OCI-LY1 (cell line): ENCODE data around the gene NIM1K.

ENCODE experiments used
- CTCF ChIP-seq: fragments of 200-600 bp; sonication (generic), shearing (Covaris generic); IDR thresholded peaks from 2 replicates; pipeline ENCODE4 v1.5.1; 2017; ENCODE audit warnings: mild to moderate bottlenecking, antibody characterized with exemption, low read length, moderate library complexity, mixed read lengths
- EZH2 ChIP-seq: fragments of 200-600 bp; sonication (generic), shearing (Covaris generic); IDR thresholded peaks from 2 replicates; pipeline ENCODE4 v1.8.0; 2017; ENCODE audit warnings: borderline replicate concordance, mixed run types, mild to moderate bottlenecking, antibody characterized with exemption, low read length, moderate library complexity, mixed read lengths

- TF ChIP-seq CTCF (no peak), EZH2 (no peak)
Measured at GRCh38 chr5:43174586-43174985, 17.4 kb upstream of the NIM1K start.
